ENCODE measurements around the gene TXLNB.

The TXLNB gene

GRCh38 chr6:139335447-139336210, 43.8 kb upstream of the TXLNB start:
- no peaks in the 10 kb centered on the region for H4K20me1 ChIP-seq (ENCODE audit: insufficient read depth, low read length)
- H3K9me2 ChIP-seq (ENCODE audit: low read depth, low read length), result no peaks in the 10 kb centered on the region
- H3K4me3 ChIP-seq (ENCODE audit: low read depth, low read length, poor library complexity, severe bottlenecking), result no peak overlapping the region
- H3K4me2 ChIP-seq (ENCODE audit: low read length), result peak overlapping the region; percentile 48
- no peaks in the 10 kb centered on the region for H3K9me3 ChIP-seq (ENCODE audit: low read length)
- H3K4me1 ChIP-seq (ENCODE audit: insufficient read depth, low read length, severe bottlenecking), result peaks cover 45% of the 10 kb centered on the region
- H3K27ac ChIP-seq (ENCODE audit: low read depth, low read length, poor library complexity, severe bottlenecking), result peak overlapping the region; percentile 79
- no peaks in the 10 kb centered on the region for H3K79me2 ChIP-seq (ENCODE audit: insufficient read depth, low read length)
- peak overlapping the region; percentile 35; the same call in 1 of the 2 replicates for H3K9ac ChIP-seq (ENCODE audit: low read length)
- H2AFZ ChIP-seq (ENCODE audit: low read length), result peak overlapping the region; percentile 77
- no peak for TF ChIP-seq CTCF (IDR thresholded peaks at IDR 0.05; ENCODE audit: low read length)
- TF ChIP-seq EZH2 (IDR thresholded peaks at IDR 0.05; ENCODE audit: borderline replicate concordance, low read length), result no peak
- H3K36me3 ChIP-seq (ENCODE audit: insufficient read depth, low read length), result no peaks in the 10 kb centered on the region
- H3F3A ChIP-seq (ENCODE audit: insufficient read depth, low read length), result no peaks in the 10 kb centered on the region
- H3K27me3 ChIP-seq (ENCODE audit: insufficient read depth, low read length), result no peaks in the 10 kb centered on the region

- Histone ChIP-seq H2AFZ (ENCODE audit: low read length) (peak overlapping the region; percentile 21), H3K4me2 (ENCODE audit: low read length) (peak overlapping the region; percentile 48; the same call in 1 of the 2 replicates)
These were observed 43.1 kb upstream of the TXLNB start for GRCh38 chr6:139334806-139335446.

GRCh38 chr6:139330826-139331500, 39.2 kb upstream of the TXLNB start:
- peaks cover 53% of the 10 kb centered on the region for H3K4me1 ChIP-seq (ENCODE audit: insufficient read depth, low read length, severe bottlenecking)
- no peak overlapping the region for H3K4me2 ChIP-seq (ENCODE audit: low read length)
- peak overlapping the region; percentile 92 for H2AFZ ChIP-seq (ENCODE audit: low read length)
- no peaks in the 10 kb centered on the region; the same call in 1 of the 2 replicates for H3K9me3 ChIP-seq (ENCODE audit: low read length)
- H3K27me3 ChIP-seq (ENCODE audit: insufficient read depth, low read length), result no peaks in the 10 kb centered on the region
- no peak for TF ChIP-seq EZH2 (IDR thresholded peaks at IDR 0.05; ENCODE audit: borderline replicate concordance, low read length)
- TF ChIP-seq CTCF (IDR thresholded peaks at IDR 0.05; ENCODE audit: low read length), result no peak
- no peaks in the 10 kb centered on the region for H3K36me3 ChIP-seq (ENCODE audit: insufficient read depth, low read length)
- no peak overlapping the region for H3K4me3 ChIP-seq (ENCODE audit: low read depth, low read length, poor library complexity, severe bottlenecking)
- H3K9ac ChIP-seq (ENCODE audit: low read length), result peak overlapping the region; percentile 35; the same call in 1 of the 2 replicates
- H3F3A ChIP-seq (ENCODE audit: insufficient read depth, low read length), result peaks cover 5% of the 10 kb centered on the region; the same call in 1 of the 2 replicates
- peak overlapping the region; percentile 76 for H3K27ac ChIP-seq (ENCODE audit: low read depth, low read length, poor library complexity, severe bottlenecking)
- H4K20me1 ChIP-seq (ENCODE audit: insufficient read depth, low read length), result no peaks in the 10 kb centered on the region
- no peaks in the 10 kb centered on the region for H3K9me2 ChIP-seq (ENCODE audit: low read depth, low read length)
- H3K79me2 ChIP-seq (ENCODE audit: insufficient read depth, low read length), result no peaks in the 10 kb centered on the region

More at GRCh38 chr6:139334806-139335446, 43.1 kb upstream of the TXLNB start:
- Histone ChIP-seq H3K9me2 (ENCODE audit: low read depth, low read length) (no peaks in the 10 kb centered on the region), H4K20me1 (ENCODE audit: insufficient read depth, low read length) (no peaks in the 10 kb centered on the region), H3K9me3 (ENCODE audit: low read length) (no peaks in the 10 kb centered on the region), H3K4me1 (ENCODE audit: insufficient read depth, low read length, severe bottlenecking) (peaks cover 52% of the 10 kb centered on the region), H3K4me3 (ENCODE audit: low read depth, low read length, poor library complexity, severe bottlenecking) (no peak overlapping the region), H3K36me3 (ENCODE audit: insufficient read depth, low read length) (no peaks in the 10 kb centered on the region), H3K27ac (ENCODE audit: low read depth, low read length, poor library complexity, severe bottlenecking) (peak overlapping the region; percentile 79), H3F3A (ENCODE audit: insufficient read depth, low read length) (0 out of 2 replicates have a peak, but pooled peaks cover under 1% of the 10 kb centered on the region), H3K9ac (ENCODE audit: low read length) (peak overlapping the region; percentile 35; the same call in 1 of the 2 replicates), H3K27me3 (ENCODE audit: insufficient read depth, low read length) (no peaks in the 10 kb centered on the region), H3K79me2 (ENCODE audit: insufficient read depth, low read length) (no peaks in the 10 kb centered on the region)
- TF ChIP-seq EZH2 (IDR thresholded peaks at IDR 0.05; ENCODE audit: borderline replicate concordance, low read length), result no peak
